ENCODE results near the gene FGFR3. TPM values are rescaled to one million over a fixed set of nuclear protein-coding genes. Genes with fewer than 3 reads are reported as not detected.

Gene FGFR3
- polyA plus RNA-seq, 1 of the 3 experiments (the other 2 are of a cell fraction), result 1.1 TPM

- no peak for TF ChIP-seq REST (IDR thresholded peaks at IDR 0.05; ENCODE audit: low read depth, low read length)
- no peak for TF ChIP-seq ZBTB33 (IDR thresholded peaks at IDR 0.05; ENCODE audit: borderline replicate concordance, low read depth)
Observed at GRCh38 chr4:1839282-1839681, 46.2 kb downstream of the FGFR3 start (continued).

GRCh38 chr4:1841201-1841886, 48.3 kb downstream of the FGFR3 start:
- Histone ChIP-seq H3K36me3 (replicated peaks in 1 of 2; ENCODE audit: control insufficient read depth in 1 of 2, insufficient read depth in 2 of 2, low read length in 1 of 2) (peaks cover 33 to 37% of the 10 kb centered on the region in 2 experiments), H3K4me3 (ENCODE audit: low read depth in 2 of 2, low read length in 1 of 2) (no peak overlapping the region), H3F3A (replicated peaks; ENCODE audit: insufficient read depth) (no peaks in the 10 kb centered on the region), H3K4me2 (no peak overlapping the region), H4K20me1 (ENCODE audit: insufficient read depth) (peaks cover 8% of the 10 kb centered on the region; the same call in 1 of the 2 replicates), H3K79me2 (ENCODE audit: insufficient read depth) (peaks cover 53% of the 10 kb centered on the region), H3K27ac (ENCODE audit: low read depth in 2 of 2, low read length in 1 of 2) (no peak overlapping the region), H3K9ac (no peak overlapping the region), H3K27me3 (ENCODE audit: insufficient read depth) (no peaks in the 10 kb centered on the region), H3K4me1 (ENCODE audit: control insufficient read depth in 1 of 2, insufficient read depth in 2 of 2, low read depth in 1 of 2, low read length in 1 of 2) (no peaks in the 10 kb centered on the region), H3K9me2 (no peaks in the 10 kb centered on the region), H2AFZ (ENCODE audit: low read depth) (no peak overlapping the region), H3K9me3 (no peaks in the 10 kb centered on the region)
- WGBS (ENCODE audit: low lambda C conversion rate), result 95% methylated on average over 21 of the region's 31 CpGs
- DNase-seq, result no peak
- ChIA-PET CTCF (interaction anchor here (0.9 kb wide), 1 partner anchor 71 kb away, joined by 3 read pairs; no protein-coding TSS in a partner anchor), POLR2A (no interaction called here)
- TF ChIP-seq PBX3 (IDR thresholded peaks at IDR 0.05) (no peak), SIN3A (IDR thresholded peaks at IDR 0.05; ENCODE audit: borderline replicate concordance, low read depth, low read length) (no peak)

GRCh38 chr4:1841887-1842210, 48.8 kb downstream of the FGFR3 start:
- Histone ChIP-seq H3K9me3 (no peaks in the 10 kb centered on the region), H3K4me1 (ENCODE audit: control insufficient read depth in 1 of 2, insufficient read depth in 2 of 2, low read depth in 1 of 2, low read length in 1 of 2) (no peaks in the 10 kb centered on the region), H3K4me2 (no peak overlapping the region), H3K9ac (no peak overlapping the region), H4K20me1 (ENCODE audit: insufficient read depth) (peaks cover 8% of the 10 kb centered on the region; the same call in 1 of the 2 replicates), H3F3A (replicated peaks; ENCODE audit: insufficient read depth) (no peaks in the 10 kb centered on the region), H3K4me3 (ENCODE audit: low read depth in 2 of 2, low read length in 1 of 2) (no peak overlapping the region), H3K36me3 (replicated peaks in 1 of 2; ENCODE audit: control insufficient read depth in 1 of 2, insufficient read depth in 2 of 2, low read length in 1 of 2) (peaks cover 32 to 38% of the 10 kb centered on the region in 2 experiments), H3K27me3 (ENCODE audit: insufficient read depth) (no peaks in the 10 kb centered on the region), H2AFZ (ENCODE audit: low read depth) (no peak overlapping the region), H3K27ac (ENCODE audit: low read depth in 2 of 2, low read length in 1 of 2) (no peak overlapping the region), H3K79me2 (ENCODE audit: insufficient read depth) (peaks cover 58% of the 10 kb centered on the region), H3K9me2 (no peaks in the 10 kb centered on the region)
- ChIA-PET POLR2A (no interaction called here), CTCF (interaction anchor here (0.9 kb wide), 1 partner anchor 71 kb away, joined by 3 read pairs; no protein-coding TSS in a partner anchor)
- DNase-seq, result no peak
- WGBS (ENCODE audit: low lambda C conversion rate), result 88% methylated on average over 8 of the region's 9 CpGs
- TF ChIP-seq PBX3 (IDR thresholded peaks at IDR 0.05), result no peak
- no peak for TF ChIP-seq MEF2A (IDR thresholded peaks at IDR 0.05; ENCODE audit: borderline replicate concordance, low read depth)
- TF ChIP-seq EZH2phosphoT487 (IDR thresholded peaks at IDR 0.05; ENCODE audit: borderline replicate concordance, low read depth), result no peak
- TF ChIP-seq NRF1 (IDR thresholded peaks at IDR 0.05; ENCODE audit: low read depth, low read length), result no peak

Data from SK-N-SH (cell line).